ENCODE measurements around the gene MPRIP.
"Not testable (repeated sequence)": the region's sequence is repeated elsewhere in the genome, so short reads cannot be mapped to it uniquely, and the experiment has no call there.

Gene MPRIP

DNA sequence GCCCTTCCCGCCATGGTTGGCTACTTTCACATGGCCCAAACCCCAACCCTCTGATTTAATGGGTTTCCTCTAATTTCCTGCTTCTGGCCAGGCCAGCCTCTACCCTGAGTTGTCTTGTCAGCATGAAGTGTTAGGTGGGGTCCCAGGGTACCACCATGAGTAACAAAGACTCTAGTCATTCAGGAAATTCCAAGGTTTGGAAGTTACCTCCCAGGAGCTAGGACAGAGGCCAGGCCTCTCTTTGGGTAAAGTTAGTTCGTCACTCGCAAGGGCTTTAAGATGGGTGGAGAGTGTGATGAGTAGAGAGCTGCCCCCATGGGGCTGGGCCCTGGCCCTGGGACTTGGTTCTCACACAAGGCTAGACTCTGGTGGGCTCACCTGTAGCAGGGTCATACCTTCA is 109.3 kb downstream of the MPRIP start:
- no peak for DNase-seq

DNA sequence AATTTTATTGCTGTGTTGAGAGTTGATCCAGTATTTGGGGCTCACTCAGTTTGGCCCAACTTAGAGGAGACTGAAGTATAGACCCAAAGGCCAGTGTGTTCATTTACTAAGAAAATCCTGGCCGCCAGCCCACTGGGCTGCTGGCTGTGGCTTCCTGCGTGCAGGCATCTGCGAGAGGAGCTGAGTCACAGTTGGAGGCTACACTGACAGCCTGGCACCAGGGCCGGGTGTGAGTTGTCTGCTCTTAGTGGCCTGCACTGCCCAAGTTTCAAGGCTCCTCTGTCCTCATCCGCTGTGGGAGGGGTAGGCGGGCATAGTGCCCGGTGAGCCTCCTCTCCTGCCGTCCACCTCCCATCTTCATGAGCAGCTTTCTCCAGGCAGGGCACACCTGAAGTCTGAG is 109.7 kb downstream of the MPRIP start:
- DNase-seq = peak; percentile 39

DNA sequence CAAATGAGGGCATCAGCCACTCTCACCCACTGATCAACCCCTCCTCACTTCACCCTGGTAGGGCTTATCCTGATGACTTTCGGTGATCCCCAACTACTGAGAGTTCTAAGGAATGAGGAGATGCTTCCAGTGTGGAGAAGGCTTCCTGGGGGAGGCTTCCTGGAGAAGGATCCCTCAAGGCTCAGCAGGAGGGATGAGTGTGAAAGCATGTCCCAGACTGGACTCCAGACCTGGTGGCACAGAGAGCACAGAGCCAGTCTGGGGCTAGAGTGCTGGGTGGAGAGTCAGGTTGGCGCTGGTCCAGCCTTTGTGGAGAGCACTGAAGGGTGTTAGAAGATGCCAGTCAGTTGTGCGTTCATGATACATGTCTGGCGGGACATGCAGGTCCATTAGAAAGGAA is 110.1 kb downstream of the MPRIP start:
- no peak for DNase-seq

DNA sequence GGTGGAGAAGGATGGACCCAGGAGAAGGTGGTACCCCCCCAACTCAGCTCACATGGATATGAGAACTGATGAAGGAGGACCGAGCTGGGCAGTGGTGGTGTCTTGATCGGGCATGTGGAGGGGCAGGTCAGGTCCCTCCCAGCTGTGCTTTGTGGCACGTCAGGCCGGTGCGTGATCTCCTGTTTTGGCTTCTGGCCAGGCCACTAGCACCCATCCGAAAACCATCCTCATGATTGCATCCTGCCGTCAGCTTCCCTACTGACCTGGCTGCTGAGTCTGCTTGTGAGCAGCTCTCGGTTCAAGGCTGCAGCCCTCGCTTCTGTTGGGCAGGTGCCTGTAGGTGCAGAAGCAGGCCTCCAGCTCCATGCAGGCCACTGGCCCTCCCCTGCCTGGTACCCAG is 110.8 kb downstream of the MPRIP start:
- DNase-seq = no peak

DNA sequence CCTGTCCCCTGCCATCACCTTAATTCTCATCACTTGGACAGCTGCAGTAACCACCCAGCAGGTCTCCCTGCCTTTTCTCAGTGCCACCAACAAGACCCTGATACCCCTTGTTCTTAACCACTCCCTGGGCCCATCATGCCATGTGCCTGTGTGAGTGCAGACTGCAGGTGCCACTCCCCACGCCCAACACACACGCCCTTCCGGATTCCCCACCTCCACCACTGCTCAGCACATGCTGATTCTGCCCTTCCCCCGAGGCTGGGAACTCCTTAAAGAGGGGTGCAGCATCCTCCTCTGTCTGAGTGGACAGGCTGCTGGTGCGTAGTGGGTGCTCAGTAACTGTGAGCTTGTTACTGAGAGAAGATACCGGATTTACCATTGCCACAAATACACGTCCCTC is 111.5 kb downstream of the MPRIP start:
- DNase-seq = no peak

DNA sequence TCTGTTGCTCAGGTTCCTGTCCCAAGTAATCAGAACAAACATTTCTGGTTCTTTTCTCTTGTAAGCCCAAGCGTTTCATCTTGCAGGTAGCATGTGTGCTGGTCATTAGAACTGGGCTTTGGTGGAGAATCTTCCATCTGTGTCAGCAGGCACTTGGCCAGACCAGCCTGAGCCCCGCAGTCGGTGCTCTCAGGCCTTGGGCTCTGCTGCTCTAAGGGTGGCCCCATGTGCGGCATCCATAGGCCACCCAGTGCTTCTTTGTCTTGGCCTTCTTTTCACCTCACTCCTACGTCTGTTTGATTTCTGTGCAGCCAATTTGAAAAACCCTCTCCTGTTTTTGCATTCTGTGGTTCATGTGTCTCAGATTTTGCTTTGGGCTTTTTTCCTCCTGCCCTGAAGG is 112.3 kb downstream of the MPRIP start:
- DNase-seq = no peak

DNA sequence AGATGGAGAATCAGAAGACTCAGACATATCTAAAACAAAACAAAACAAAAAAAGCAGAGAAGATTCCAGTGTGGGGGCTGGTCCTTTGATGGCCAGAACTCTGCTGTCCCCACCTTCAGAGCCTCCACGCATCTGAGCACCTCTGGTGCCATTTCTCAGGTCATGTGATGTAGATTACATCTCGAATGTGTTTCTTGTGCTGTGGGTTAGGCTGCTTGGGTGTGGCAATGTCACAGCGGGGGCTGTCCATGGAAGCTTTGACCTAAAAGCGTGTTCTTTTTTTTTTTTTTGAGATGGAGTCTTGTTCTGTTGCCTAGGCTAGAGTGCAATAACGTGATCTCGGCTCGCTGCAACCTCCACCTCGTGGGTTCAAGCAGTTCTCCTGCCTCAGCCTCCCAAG is 112.7 kb downstream of the MPRIP start:
- no peak for DNase-seq

DNA sequence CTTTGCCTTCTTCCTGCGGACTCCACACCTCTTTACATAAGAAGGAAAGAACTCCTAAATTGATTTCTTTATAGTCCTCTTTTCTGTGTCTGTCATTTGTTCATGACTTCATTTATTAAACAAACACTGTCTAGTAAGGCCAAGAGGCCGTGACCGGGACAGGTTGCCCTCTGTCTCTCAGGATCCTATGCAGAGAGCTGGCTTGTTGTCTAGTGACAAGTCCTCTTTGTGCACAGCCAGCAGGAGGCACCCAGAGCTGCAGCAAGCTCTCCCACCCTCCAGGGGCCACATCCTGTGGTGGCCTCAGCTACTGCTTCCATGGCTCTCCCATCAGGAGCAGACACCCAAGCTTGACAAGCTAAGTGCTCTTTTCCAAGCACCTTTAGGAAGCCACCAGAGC is 113.3 kb downstream of the MPRIP start:
- DNase-seq = no peak

DNA sequence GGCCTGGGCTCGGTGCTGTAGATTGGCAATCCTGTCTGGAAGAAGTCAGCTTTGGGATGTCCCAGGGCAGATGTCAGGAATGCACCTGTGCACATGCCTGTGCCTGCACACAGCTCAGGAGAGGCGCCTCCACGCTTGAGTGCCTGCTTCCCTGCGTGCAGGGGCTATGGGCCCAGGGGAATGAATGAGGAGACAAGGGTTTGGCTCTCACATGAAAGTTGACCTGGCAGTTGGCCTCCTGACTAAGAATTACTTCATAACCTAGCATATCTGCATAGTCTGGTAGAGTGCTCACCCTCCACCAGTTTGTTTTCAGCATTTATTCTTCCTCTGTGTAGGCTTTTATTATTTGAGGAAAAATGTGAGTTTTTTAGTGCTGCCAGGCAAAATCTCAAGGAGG is 113.8 kb downstream of the MPRIP start:
- no peak for DNase-seq

DNA sequence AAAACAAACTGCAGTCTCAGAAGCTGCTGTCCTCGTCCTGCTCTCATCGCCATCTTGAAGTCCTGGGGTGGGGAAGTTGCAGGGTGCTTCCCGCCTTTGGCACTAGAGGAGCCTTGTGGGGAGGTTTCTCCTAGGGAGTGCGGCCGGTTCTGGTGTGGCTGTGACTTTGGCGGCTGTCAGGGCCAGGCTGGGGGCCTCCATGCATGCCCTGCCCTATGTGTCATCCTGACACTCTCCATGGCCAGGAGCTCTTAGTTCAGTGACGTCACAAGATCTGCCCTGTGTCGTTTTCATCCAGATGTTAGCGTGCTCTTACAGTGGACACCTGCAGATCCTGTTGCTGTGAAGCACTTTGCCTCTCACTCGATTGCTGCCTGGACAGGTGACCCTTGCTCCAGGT is 114.3 kb downstream of the MPRIP start:
- DNase-seq = no peak

DNA sequence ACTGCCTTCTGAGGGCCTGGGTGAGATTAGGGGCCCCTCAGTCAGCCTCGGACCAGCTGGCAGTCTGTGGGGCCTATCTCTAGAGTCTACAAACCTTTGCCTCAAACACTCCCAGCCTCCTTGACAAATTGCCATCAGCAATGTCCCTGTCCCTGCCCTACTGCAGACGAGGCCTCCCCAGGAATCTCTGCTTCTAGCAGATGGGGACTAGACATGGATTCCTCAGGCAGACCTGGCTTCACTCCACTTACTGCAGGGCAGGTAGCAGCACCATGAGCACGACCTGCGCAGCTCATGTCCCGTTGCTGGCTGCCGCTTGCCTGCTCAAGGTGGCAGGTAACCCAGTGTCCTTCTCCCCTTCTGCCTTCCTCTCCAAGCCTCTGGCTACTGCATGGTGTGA is 114.8 kb downstream of the MPRIP start:
- no peak for DNase-seq

DNA sequence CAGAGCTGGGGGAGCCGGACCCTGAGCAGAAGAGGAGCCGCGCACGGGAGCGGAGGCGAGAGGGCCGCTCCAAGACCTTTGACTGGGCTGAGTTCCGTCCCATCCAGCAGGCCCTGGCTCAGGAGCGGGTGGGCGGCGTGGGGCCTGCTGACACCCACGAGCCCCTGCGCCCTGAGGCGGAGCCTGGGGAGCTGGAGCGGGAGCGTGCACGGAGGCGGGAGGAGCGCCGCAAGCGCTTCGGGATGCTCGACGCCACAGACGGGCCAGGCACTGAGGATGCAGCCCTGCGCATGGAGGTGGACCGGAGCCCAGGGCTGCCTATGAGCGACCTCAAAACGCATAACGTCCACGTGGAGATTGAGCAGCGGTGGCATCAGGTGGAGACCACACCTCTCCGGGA is 116.2 kb downstream of the MPRIP start:
- DNase-seq = not testable (repeated sequence)

DNA sequence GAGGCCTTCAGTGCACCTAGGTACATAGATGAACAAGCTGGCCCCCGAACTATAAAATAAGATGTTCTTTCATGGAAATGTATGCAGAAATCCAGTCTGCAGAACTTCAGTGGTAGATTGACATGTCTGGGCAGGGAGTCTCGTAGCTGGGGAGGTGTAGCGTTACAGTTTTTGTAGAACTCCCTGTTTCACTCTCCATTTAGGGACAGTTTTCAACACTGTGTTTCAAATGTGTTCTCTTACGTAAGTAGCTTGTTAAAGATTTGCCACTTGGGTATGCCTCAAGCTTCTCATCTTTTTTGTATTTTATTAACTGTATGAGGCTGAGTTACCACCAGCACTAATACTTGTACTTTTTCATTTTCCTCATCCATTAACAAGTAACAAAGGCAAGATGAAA is 117.3 kb downstream of the MPRIP start:
- DNase-seq = no peak

DNA sequence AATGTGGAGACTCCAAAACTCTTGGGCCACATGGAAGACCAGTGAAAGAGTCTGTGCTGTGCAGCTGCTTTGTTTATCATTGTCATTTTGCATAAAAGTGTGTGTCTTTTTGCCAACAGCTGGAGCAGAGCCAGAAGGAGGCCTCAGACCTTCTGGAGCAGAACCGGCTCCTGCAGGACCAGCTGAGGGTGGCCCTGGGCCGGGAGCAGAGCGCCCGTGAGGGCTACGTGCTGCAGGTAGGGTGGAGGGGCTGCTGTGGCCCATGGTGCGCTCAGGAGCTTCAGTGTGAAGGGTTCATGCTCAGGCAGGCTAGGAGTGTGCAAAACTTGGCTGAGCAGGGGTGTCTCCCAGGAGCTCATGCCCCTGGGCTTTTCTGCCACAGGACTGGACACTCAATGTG is 118.9 kb downstream of the MPRIP start:
- DNase-seq = no peak

DNA sequence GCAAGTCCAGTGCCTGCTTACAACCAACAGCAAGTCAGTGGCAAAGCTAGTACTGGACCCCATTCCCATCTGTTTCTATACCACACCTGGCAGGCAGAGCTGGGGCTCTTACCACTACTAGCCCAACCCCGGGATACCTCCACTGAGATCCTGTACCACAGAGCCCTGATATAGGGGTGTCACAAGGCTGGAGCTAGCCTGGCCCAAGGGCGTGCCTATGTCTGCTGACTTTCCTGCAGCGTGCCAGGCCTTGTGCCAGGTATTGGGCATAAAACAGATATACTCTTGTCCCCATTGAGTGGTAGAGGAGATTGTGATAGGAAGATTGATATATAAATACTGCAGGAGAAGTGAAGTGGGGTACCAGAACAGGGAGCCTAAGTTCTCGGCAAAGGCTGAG is 119.5 kb downstream of the MPRIP start:
- no peak for DNase-seq

DNA sequence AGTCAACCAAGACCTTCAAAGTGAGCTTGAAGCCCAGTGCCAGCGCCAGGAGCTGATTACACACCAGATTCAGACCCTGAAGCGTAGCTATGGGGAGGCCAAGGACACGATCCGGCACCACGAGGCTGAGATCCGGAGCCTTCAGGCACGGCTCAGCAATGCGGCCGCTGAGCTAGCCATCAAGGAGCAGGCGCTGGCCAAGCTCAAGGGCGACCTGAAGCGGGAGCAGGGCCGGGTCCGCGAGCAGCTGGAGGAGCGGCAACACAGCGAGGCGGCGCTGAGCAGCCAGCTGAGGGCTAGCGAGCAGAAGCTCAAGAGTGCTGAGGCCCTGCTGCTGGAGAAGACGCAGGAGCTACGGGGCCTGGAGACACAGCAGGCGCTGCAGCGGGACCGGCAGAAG is 121.9 kb downstream of the MPRIP start:
- DNase-seq = no peak

DNA sequence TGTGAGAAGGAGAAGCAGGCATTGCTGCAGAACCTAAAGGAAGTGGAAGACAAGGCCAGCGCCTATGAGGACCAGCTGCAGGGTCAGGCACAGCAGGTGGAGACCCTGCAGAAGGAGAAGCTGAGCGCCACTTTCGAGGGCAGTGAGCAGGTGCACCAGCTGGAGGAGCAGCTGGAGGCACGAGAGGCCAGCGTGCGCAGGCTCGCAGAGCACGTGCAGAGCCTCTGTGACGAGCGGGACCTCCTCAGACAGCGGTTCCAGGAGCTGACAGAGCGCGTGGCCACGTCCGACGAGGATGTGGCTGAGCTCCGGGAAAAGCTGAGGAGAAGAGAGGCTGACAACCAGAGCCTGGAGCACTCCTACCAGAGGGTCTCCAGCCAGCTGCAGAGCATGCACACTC is 122.4 kb downstream of the MPRIP start:
- DNase-seq = no peak

DNA sequence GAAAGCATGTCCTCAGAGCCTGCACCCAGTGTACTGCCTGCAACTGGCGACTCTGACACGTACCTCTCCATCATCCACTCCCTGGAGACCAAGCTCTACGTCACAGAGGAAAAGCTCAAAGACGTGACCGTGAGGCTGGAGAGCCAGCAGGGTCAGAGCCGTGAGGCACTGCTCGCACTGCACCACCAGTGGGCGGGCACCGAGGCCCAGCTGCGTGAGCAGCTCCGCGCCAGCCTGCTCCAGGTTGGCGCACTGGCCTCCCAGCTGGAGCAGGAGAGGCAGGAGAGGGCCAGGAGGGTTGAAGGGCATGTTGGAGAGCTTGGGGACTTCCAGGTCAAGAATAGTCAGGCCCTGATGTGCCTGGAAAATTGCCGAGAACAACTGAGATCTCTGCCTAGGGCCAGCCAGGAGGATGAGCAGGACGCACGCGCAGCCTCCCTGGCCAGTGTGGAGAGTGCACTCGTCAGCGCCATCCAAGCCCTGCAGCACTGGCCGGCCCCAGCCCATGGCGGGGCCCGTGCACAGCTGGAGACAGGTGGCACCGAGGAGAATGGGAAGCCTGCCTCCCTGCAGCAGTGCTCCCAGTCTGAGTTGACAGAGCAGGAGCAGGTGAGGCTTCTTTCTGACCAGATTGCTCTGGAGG is 123.5 kb downstream of the MPRIP start:
- no peak for DNase-seq

DNA sequence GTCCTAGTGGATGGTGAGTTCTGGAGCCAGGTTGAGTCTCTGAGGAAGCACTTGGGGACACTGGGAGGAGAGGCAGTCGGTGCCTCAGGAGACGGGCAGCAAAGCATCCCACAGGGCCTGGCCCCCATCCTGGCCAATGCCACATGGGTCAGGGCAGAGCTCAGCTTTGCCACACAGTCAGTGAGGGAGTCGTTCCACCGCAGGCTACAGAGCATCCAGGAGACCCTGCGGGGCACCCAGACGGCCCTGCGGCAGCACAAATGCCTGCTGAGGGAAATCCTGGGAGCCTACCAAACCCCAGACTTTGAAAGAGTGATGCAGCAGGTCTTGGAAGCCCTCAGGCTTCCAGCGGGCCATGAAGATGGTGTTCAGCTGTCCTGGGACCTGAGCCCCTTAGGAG is 124.2 kb downstream of the MPRIP start:
- DNase-seq = no peak

DNA sequence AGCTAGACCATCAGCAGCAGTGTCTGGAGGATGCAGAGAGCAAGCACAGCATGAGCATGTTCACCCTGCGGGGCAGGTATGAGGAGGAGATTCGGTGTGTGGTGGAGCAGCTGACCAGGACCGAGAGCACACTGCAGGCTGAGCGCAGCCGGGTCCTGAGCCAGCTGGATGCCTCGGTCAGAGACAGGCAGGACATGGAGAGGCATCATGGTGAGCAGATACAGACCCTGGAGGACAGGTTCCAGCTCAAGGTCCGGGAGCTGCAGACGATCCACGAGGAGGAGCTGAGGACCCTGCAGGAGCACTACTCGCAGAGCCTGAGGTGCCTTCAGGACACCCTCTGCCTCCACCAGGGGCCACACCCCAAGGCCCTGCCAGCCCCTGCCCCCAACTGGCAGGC is 125.1 kb downstream of the MPRIP start:
- DNase-seq = no peak

DNA sequence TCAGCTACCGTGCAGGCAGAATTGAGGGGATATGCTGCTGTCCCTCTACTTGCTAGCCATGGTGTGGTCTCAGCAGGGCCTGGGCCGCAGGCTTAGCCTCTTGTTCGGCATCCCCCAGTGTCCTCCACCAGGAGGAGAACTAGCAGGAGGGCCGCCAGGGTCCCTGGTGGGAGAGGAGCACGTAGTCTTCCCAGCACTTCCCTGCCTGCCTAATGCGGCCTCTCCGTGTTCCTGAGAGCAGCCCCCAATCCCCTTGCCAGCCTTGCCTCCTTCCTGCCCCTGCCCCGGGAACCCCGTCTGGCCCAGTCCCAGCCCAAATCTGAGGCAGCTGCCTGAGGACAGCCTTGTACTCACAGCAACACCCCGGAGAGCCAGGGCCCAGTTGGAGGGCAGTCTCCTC is 125.7 kb downstream of the MPRIP start:
- no peak for DNase-seq

DNA sequence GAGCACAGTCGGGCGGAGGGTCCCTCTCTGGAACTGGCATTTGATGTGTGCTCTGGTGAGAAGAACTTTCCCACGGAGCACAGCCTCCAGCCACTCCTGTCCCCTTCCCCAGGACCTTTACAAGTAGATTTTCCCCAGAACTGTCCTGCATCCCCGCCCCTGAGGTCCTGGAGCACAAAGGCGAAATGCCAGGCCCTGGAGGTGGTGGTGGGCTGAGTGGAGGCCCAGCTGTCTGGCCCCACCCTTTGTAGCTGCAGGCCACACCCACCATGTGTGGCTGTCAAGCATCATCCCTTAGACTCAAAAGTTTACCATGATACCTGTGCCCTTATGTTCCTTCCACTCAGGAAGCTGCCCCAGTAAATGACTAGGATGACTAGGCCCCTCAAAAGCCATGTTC is 126.1 kb downstream of the MPRIP start:
- no peak for DNase-seq

DNA sequence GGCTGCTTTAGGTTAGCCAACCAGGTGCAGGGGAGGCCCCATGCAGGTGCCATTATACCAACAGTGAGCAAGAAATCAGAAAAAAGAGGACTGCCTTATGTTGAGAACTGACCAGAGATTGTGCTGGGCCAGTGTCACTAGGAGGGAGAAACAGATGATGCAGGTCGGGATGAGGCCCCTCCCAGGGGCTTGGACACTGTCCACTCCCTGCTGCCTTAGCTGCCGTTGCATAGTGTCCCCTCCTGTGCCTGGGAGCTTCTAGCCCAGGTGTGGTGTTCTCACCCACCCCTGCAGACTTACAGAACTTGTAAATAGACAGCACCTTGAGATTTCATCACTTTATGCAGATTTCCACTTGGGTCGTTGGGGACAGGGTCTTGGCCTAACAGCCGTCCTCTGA is 127.1 kb downstream of the MPRIP start:
- DNase-seq = no peak

DNA sequence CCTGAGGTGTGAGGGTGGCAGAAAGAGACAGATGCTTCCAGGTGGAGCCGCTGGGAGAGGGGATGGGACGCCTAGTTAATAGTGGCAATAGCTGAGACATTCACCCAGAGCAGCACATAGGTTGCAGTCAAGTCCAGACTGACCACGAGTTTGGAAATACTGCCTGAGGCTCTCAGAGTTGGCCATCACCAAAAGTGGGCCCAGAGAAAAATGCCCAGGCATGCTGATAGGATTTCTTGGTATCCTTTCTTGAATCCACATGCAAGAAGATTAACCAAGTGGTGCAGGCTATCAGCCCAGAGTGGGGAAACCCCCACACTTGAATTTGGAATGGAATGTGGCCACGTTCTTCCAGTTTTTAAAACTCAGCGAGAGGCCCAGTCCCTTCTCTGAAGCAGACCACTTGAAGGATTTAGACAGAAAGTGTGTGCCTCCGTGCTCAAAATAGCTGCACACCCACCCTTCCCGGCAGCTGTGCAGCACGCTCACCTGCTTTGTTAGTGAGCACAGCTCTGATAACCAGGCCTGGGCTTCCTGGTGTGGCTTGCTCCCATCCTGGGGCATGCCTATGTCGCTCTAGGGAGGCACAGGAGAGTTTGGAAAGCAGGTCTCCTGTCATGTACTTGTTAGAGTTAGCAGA is 128.2 kb downstream of the MPRIP start:
- DNase-seq = no peak

DNA sequence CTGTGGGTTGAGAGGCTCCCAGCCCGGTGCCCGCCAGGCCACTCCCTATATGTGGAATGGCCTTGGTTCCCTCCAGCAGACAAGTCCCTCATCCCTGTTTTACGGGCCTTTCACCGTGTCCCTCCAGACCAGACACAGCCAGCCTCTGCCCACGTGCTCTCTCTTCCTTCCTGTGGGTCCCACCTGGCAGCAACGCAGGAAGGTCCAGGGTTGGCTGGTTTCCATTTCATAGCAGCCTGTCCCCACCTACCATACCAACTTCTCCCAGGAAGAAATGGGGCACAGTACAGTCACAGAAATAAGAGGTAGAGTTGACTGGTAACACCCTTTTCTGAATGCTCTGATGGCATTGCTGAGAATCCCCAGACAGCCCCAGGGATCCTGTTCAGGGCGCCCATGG is 128.9 kb downstream of the MPRIP start:
- DNase-seq = no peak

Data from stimulated activated CD4-positive, alpha-beta T cell treated with anti-CD3 and anti-CD28 coated beads, Interleukin-1b, Interleukin-23, amount 100 ng/mL, for 48 hours (primary cell).